Stimulated activated CD4-positive, alpha-beta T cell treated with anti-CD3 and anti-CD28 coated beads, Interleukin-12 subunit alpha, Interleukin-12 subunit beta, amount 100 ng/mL, for 48 hours (primary cell): ENCODE measurements around the gene CDH23.
A peak's percentile ranks its signal among the peaks of the same experiment; 100 is the strongest.

Experiments
- DNase-seq, 3 donors: peaks; one replicate each; pipeline ENCODE4 v3.0.0-alpha.2; 2020; ENCODE audit warnings: low read depth in 2 of 3, low spot score in 1 of 3

CDH23 gene

GRCh38 chr10:71746344-71747037 is 349.8 kb downstream of the CDH23 start:
- DNase-seq: no peak

- DNase-seq: no peak
These were observed 350.4 kb downstream of the CDH23 start for GRCh38 chr10:71747039-71747531.

- no peak for DNase-seq
These were observed 351.1 kb downstream of the CDH23 start for GRCh38 chr10:71747551-71748523.

- DNase-seq: peak; percentile 51 to 73 (median 70)
These were observed 352.0 kb downstream of the CDH23 start for GRCh38 chr10:71748671-71749191.

- DNase-seq: no peak
These were observed 352.7 kb downstream of the CDH23 start for GRCh38 chr10:71749396-71749795.

- DNase-seq: no peak
These were observed 353.6 kb downstream of the CDH23 start for GRCh38 chr10:71750124-71750841.

- no peak for DNase-seq
These were observed 354.3 kb downstream of the CDH23 start for GRCh38 chr10:71750986-71751385.

- DNase-seq: no peak
These were observed 354.9 kb downstream of the CDH23 start for GRCh38 chr10:71751515-71752224.

- no peak for DNase-seq
These were observed 355.8 kb downstream of the CDH23 start for GRCh38 chr10:71752391-71753090.

GRCh38 chr10:71753091-71753959 is 356.6 kb downstream of the CDH23 start:
- DNase-seq: no peak

- no peak for DNase-seq
These were observed 357.3 kb downstream of the CDH23 start for GRCh38 chr10:71753960-71754505.

GRCh38 chr10:71754562-71754961 is 357.8 kb downstream of the CDH23 start:
- no peak for DNase-seq

GRCh38 chr10:71755179-71755879 is 358.6 kb downstream of the CDH23 start:
- no peak for DNase-seq

- DNase-seq: no peak
These were observed 359.8 kb downstream of the CDH23 start for GRCh38 chr10:71756311-71757191.

GRCh38 chr10:71757399-71757922 is 360.7 kb downstream of the CDH23 start:
- DNase-seq: no peak

- DNase-seq: no peak
These were observed 364.4 kb downstream of the CDH23 start for GRCh38 chr10:71761105-71761511.
